Bronchial epithelial cell (primary cell): Measurements from ENCODE around the gene KISS1. TPM values are rescaled to one million over a fixed set of nuclear protein-coding genes. Genes with fewer than 3 reads are reported as not detected.

Experiments used
- DNase-seq: peaks from one replicate; pipeline ENCODE4 v3.0.0-alpha.2; 2010; ENCODE audit warnings: low read depth
- FAIRE-seq: peaks from 2 replicates; lab custom pipeline; 2011; peaks lifted over from hg19 to GRCh38; lab: Jason Lieb, UNC
- H3K27me3 ChIP-seq: 2 replicates; pipeline ENCODE4 v1.5.1; 2011; ENCODE audit warnings: low read length; ENCODE audit not compliant: control insufficient read depth, insufficient read depth
- H3K36me3 ChIP-seq: 2 replicates; pipeline ENCODE4 v1.5.1; 2011; ENCODE audit warnings: low read length; ENCODE audit not compliant: control insufficient read depth, insufficient read depth
- H3K4me3 ChIP-seq: 2 replicates; pipeline ENCODE4 v1.5.1; 2011; ENCODE audit warnings: mild to moderate bottlenecking, low read depth, low read length, control low read depth
- total RNA-seq: library from RNA; depleted of rRNA; stranded (reverse); fragments of >200 nt; gene quantifications from 2 replicates; pipeline ENCODE4 v1.2.1, GENCODE V29; 2014
- TF ChIP-seq, protein P1 (sequence below): IDR thresholded peaks from 2 replicates; pipeline ENCODE4 v1.5.1; 2011; ENCODE audit warnings: mild to moderate bottlenecking, moderate library complexity, low read length, control low read depth, inconsistent platforms; ENCODE audit not compliant: insufficient read depth, severe bottlenecking

Gene KISS1
- total RNA-seq, 1 donor from 2014 or later, result not detected

DNA sequence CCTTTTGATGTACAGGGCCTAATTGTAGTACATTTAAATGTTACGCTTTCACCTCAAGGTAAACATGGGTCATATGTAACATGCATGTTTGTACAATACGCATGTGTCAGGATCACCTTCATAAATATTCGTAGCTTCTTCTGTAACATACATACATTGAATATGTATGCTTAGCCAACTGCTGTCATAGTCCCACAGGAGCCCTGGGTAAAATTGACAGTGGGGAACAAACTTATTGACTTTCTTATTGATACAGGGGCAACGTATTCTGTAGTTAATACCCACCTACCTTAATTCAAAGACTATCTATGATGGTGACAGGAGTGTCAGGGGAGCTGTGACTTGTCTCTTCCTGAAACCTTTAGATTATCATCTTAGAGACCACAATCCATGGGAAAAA lies 26.4 kb downstream of the KISS1 start:
- no peak for FAIRE-seq
- no peaks in the 10 kb centered on the region for H3K36me3 ChIP-seq

DNA sequence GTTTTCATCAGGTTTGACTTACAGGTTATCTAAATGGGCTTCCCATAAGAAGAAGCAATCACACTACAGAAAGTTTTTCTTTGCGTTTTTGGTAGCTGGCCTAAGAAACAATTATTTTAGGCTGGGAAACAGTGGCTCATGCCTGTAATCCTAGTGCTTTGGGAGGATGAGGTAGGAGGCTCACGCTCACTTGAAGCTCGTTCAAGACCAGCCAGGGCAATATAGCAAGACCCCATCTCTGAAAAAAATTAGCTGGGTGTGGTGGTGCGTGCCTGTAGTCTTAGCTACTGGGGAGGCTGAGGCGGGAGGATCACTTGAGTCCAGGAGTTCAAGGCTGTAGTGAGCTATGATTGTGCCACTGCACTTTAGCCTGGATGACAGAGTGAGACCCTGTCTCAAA lies 28.6 kb downstream of the KISS1 start:
- Histone ChIP-seq H3K27me3 (no peaks in the 10 kb centered on the region), H3K4me3 (no peak overlapping the region), H3K36me3 (no peaks in the 10 kb centered on the region)
- no peak for DNase-seq
- no peak for FAIRE-seq
- TF ChIP-seq, protein P1, sequence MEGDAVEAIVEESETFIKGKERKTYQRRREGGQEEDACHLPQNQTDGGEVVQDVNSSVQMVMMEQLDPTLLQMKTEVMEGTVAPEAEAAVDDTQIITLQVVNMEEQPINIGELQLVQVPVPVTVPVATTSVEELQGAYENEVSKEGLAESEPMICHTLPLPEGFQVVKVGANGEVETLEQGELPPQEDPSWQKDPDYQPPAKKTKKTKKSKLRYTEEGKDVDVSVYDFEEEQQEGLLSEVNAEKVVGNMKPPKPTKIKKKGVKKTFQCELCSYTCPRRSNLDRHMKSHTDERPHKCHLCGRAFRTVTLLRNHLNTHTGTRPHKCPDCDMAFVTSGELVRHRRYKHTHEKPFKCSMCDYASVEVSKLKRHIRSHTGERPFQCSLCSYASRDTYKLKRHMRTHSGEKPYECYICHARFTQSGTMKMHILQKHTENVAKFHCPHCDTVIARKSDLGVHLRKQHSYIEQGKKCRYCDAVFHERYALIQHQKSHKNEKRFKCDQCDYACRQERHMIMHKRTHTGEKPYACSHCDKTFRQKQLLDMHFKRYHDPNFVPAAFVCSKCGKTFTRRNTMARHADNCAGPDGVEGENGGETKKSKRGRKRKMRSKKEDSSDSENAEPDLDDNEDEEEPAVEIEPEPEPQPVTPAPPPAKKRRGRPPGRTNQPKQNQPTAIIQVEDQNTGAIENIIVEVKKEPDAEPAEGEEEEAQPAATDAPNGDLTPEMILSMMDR, result no peak

More for the DNA sequence above, 26.4 kb downstream of the KISS1 start:
- no peak for DNase-seq
- no peak overlapping the region for H3K4me3 ChIP-seq
- no peaks in the 10 kb centered on the region for H3K27me3 ChIP-seq
- TF ChIP-seq, protein P1, result no peak

DNA sequence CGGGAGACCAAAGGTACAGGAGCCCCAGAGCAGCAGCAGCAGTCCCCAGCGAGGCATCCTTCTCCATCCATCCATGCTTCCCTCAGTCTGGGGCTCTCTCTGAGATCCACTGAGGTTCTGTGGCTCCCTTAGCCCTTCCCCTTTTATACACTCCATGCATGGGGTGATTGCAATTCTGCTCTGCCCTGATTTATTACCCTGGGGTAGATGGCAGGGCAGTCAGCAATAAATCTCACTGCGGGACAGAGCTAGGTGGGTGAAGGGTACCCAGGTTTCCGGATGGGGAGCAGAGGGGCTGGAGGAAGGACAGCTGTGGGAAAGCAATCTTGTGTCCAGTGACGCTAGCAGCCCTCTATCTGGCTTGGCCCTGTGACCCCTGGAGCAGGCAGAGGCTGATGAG lies 30.1 kb downstream of the KISS1 start, which contains the start of gene REN:
Gene REN, minus strand, starts transcription at position 119 of the 400 bp plus-strand sequence. Its CDS starts 44 bp downstream, at position 75.
- FAIRE-seq (no peak), DNase-seq (no peak)
- H3K27me3 ChIP-seq, result no peaks in the 10 kb centered on the region
- H3K4me3 ChIP-seq, result no peak within 1 kb of the TSS
- TF ChIP-seq, protein P1, result no peak
- no peaks in the 10 kb centered on the region for H3K36me3 ChIP-seq

DNA sequence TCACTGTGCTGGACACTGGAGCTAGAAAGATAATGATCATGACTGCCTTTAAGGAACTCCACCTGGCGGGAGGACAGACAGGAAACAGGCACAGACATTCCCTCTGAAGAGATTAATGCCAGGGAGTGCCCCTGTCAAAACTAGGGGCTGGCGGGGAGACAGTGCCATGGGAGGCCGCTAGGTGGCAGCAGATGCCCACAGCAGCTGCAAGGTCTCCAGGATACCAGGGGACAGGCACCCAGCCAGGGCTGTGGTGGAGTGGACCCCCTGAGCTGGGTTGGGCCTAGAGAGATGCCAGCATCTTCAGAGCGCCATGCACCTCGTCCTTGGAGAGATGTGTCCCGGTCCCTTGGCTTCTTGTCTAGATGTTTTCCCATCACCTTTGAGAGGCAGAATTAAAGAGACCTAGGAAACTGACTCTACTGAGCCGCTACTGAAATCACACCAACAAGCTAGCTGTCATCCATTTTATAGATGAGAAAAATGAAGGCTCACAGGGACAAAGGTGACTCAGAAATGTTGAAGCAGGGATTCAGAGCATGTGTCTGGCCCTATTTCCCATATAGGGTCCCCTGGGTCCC lies 33.7 kb downstream of the KISS1 start:
- H3K36me3 ChIP-seq, result no peaks in the 10 kb centered on the region
- peak; percentile 72 for DNase-seq
- H3K27me3 ChIP-seq, result no peaks in the 10 kb centered on the region
- TF ChIP-seq, protein P1, result peak; percentile 99
- peak; percentile 50 for FAIRE-seq
- H3K4me3 ChIP-seq, result no peak overlapping the region

DNA sequence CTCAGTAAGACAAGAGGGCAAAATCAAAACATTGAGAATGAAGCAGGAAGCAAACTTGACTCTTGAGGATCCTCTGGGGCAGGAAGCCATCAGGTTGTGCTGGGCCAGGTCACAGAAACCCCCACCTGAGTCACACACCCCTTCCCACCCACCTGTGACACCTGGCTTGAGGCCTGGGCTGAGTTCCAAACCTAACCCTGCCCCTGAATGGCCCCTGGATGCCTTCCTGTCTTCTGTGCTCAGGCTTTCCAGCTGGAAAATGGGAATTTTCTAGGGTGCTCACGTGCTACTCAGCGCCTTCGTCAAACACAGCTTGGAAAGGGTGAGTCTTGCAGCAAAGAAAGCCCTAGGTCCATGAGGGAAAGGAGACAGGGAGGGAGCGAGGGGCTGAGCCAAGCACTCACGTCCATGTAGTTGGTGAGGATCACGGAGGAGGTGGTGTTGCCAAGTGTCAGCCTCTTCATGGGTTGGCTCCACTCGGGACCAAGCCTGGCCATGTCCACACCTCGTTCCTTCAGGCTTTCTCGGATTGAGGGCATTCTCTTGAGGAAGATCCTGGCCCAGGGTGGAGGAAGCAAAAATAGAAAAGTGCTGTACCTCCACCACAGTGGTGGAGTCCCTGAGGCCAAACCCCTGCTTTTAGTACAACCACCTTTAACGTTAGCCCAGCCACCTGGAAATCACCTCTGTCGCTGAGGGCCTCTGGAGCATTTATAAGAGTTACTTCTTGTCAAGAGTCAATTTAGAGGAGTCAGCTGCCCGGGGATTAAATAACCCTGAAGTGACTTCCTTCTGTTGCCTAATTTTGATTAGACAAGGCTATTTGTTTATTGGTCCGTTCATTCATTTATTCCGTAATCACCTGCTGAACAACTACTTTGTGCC lies 34.4 kb downstream of the KISS1 start:
- Histone ChIP-seq H3K27me3 (no peaks in the 10 kb centered on the region), H3K36me3 (no peaks in the 10 kb centered on the region), H3K4me3 (no peak overlapping the region)
- DNase-seq (no peak), FAIRE-seq (no peak)
- TF ChIP-seq, protein P1, result no peak
